HG02852 (cell line): ENCODE data around the gene SDF4.

Source experiments
- ATAC-seq: cut with Tn5 transposase; IDR thresholded peaks from one replicate; pipeline ENCODE4 v1.9.1; 2021; ENCODE audit warnings: mild to moderate bottlenecking, moderate library complexity; ENCODE audit not compliant: unreplicated experiment

The SDF4 gene

DNA sequence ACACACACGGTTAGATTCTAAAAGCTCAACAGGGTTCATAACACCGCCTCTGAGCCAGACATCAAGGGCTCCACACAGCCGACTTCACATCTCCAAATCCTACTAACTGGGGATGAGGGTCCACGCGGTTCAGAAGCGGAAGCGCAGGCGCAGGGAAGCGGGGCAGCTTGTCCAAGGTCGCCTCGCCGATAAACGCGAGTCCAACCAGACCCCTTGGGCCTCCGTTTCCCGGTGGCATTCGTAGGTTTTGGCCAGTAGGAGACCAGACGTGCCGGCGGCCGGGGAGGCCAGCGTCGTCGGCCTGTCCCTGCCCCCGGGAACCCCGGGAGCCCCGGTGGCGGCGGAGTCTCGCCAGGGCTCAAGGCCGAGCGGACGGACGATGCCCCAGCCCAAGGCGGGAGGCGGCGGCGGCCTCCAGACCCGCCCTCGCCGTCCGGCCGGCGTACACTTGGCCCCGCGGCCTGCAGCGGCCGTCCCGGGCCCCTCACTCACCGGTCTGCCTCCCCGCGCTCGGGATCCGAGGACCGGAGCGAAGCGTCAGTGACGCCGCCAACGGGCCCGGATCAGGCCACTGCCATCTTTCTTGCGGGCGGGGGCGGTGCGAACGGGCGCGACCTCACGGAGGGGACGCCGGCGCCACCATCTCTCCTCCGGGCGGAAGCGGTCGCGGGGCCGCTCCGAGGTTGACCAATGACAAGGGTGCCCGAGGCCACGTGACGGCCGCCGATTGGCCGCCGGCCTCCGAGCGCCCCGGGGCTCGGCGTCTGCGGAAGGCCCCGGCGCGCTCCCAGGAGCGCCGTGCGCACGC, at the start of gene SDF4:
TSS of gene SDF4 (minus strand) at position 602 of the 808 bp plus-strand sequence. CDS start 3,229 bp downstream, outside the sequence.
- peak; percentile 88 for ATAC-seq

GRCh38 chr1:1280782-1281481, 49.1 kb upstream of the SDF4 start:
- no peak for ATAC-seq

GRCh38 chr1:1279028-1279427, 47.2 kb upstream of the SDF4 start:
- no peak for ATAC-seq

DNA sequence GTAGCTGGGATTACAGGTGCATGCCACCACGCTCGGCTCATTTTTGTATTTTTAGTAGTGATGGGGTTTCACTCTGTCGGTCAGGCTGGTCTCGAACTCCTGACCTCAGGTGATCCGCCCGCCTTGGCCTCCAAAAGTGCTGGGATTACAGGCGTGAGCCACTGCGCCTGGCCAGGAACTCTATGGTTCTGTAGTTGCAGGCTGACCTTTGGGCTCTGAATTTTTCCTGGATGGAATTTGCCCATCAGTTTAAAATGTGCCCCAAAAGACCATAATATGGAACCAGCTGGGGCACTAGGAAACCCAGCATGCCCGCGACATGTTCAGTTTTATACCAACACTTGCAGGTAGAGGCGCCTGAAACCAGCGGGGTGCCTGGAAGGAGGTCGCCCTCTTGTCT, 46.8 kb upstream of the SDF4 start:
- ATAC-seq, result no peak

DNA sequence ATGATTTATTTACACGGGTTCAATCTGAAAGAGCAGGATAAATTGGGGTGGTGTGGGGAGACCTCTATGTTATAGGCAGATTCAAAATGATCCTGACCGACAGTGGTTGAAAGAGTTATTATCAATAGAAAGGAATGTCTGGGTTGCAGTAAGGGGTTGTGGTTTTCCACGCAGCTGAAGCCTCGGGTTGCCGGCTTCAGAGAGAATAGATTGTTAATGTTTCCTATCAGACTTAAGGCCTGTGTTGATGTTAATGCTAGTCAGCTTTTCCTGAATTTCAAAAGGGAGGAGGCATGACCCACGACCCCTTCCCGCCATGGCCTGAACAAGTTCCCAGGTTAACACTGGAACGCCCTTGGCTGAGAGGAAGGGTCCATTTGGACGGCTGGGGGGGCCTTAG, 44.0 kb upstream of the SDF4 start:
- no peak for ATAC-seq

GRCh38 chr1:1274931-1275431, 43.2 kb upstream of the SDF4 start:
- ATAC-seq, result no peak

DNA sequence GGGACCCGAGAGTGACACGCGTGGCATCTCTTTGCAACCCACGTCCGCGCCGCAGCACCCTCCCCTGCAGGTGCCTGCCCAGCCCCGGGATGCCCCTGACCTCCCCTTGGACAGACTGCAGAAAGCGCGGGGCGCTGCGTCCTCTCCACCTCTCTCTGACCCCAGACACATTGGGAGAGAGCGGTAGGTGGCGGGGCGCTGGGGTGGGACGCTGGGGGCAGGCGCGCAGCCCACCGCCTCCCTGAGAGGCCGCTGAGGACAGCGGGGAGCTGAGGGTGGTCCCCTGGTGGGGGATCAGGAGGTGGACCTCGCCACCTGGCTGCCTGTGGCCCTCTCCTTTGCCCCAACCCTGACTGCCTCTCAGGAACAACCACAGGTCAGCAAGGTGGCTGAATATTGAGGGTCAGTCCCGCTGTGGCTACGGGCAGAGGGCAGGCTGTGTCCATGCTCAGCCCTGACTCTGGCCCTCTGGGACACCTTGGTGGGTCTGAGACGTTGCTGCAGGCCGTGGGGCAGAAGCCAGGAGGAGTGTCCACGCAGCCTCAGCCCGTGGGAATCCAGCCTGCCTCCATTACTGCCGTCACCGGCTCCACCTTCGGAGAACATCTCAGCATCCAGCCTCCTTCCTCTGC, 42.6 kb upstream of the SDF4 start:
- ATAC-seq, result peak; percentile 16

DNA sequence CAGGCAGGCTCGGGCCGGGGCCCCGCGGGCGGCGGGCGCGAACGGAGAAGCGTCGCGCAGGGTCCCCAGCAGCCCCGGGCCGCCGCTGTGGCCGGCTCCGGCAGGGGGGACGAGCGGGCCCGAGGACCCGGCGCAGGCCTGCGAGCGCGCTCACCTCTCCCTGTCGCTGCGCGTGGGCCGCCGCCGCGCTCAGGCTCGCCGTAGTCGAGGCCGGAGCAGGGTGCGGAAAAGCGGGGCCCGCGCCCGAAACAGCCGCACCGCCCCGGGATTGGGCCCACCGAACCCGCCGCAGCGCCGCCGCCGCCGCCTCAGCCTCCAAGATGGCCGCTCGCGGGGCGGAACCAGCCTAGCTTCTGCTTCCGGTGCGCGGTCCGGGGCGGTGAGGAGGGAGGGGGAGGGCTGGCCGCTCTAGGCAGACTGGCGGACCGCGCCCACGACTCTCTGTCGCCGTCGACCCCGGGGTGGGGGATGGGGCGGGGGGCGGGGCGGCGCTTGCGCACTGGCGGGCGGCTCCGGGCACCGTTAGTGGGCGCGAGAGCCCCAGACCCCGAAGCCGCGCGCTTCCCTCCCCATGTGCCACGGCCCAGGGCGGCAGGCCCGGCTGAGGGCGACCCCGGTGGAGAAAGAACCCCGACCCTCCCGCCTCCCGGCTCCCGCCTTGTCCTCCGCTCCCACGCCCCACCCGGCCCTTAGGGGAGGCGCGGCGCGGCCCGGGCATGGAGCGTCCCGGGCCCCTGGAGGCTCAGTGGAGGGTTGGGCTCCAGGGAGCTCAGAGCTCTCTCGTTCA, 41.9 kb upstream of the SDF4 start, which contains the start of gene UBE2J2:
TSS of gene UBE2J2 (minus strand) at position 343 of the 787 bp plus-strand sequence. CDS start 5,862 bp downstream, outside the sequence.
- ATAC-seq, result peak; percentile 79

GRCh38 chr1:1273209-1273511, 41.4 kb upstream of the SDF4 start:
- peak; percentile 9 for ATAC-seq

DNA sequence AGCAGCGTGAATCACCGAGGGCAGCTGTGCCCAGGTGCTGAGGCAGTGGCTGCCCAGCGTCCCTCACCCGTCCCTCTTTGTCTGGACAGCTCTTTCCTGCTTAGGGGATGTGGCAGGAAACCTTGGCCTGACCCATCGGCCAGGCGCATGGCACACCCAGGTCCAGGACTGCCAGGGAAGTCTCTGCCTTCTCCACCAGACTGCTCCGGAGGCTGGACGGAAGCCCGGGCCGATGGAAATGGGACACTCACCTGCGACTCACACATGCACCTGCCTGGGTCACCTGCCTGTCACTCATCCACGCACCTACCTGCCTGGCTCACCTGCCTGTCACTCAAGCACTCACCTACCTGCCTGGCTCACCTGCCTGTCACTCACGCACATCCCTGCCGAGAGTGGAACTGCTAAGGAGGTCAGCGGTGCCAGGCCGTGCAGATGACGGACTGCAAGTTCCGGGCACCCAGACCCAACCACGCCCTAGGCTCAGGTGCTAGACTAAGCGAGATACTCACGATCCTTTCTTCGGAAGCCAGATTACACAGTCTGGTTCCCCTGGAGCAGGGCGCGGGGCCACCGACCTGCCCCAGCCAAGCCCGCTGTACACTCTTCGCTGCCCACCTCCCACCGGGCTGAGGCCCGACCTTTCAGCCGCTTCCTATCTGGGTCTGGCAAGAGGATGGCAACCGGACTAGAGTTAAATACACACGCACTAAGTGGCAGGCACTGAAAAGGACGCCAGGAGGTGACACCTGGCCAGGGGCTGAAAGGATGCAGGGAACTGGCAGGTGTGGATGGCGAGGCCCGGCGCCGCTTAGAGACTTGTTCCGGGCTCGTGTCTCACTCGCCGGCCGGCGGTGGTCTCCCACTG, 40.8 kb upstream of the SDF4 start:
- ATAC-seq, result no peak

DNA sequence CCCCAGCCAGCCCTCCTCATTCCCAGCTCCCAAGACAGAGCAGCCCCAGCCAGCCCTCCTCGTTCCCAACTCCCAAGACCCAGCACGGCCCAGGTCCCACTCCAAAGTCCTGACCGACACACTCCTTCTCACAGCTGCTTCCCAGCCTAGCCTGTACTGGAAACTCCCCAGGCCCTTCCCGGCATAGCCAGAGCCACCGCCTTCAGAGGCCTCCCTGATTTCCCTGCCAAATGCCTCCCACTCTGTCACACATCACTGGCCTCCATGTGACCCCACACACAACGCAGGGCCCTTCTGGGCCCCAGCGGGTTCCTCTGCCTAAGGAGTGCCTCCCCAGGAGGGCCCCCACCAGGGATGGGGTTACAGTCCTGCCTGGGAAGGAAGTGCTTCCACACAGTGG, 39.0 kb upstream of the SDF4 start:
- ATAC-seq, result no peak

DNA sequence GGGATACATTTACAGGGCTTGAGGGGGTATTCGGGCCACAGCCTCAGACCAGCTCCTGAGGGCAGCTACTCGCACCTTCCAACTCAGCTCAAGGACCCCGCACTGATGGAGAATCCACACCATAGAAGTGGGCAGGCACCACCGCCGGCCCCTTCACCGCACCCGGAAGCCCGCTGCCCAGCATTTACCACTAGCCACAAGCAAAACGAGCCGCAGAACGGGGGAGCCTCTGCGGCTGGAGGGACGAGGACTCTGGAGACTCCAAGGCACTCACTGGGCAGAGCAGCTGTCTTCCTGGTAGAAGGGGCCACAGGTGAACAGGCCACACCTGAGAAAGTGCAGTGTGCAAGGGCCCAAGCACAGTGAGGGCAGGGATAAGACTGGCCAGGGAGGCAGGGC, 36.5 kb upstream of the SDF4 start:
- no peak for ATAC-seq

- no peak for ATAC-seq
These were observed 35.9 kb upstream of the SDF4 start for GRCh38 chr1:1267488-1268283.

- ATAC-seq, result no peak
These were observed 33.1 kb upstream of the SDF4 start for GRCh38 chr1:1264868-1265272.

DNA sequence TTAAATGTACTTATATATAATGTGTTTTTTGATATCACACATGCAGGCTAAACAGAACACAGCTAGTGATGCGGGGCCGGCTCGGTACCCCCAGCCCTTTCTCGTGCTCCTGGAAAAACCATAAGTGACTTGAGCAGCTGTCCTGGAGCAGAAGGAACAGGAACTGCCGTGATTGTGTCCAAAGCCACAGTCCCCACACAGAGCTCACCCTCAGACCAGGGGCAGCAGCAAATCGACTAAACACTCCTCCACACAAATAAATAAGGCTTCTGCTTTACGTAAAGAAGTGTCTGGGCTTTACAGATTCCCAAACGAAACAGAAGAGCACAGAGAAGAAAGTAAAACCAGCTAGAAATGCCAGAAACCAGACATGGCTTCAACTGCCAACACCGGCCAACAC, 32.2 kb upstream of the SDF4 start:
- no peak for ATAC-seq

DNA sequence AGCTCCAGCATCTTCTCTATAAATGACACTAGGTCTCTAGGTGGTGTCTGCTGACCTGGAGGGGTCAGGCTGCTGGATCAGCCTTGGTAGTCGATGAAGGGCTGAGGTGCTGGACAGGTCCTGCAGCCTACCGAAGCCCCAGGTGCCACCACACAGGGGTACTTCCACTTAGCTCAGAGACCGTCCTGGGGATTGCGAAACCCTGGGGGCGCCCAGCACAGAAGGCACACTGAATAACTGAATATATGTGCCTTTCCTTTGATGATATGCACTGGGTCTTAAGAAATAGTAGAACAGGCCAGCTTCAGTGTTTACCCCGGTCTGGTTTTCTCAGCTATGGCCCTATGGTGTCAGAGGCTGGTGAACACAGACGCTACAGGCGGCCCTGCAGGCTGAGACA, 31.0 kb upstream of the SDF4 start:
- no peak for ATAC-seq

- no peak for ATAC-seq
These were observed 30.3 kb upstream of the SDF4 start for GRCh38 chr1:1262071-1262470.

DNA sequence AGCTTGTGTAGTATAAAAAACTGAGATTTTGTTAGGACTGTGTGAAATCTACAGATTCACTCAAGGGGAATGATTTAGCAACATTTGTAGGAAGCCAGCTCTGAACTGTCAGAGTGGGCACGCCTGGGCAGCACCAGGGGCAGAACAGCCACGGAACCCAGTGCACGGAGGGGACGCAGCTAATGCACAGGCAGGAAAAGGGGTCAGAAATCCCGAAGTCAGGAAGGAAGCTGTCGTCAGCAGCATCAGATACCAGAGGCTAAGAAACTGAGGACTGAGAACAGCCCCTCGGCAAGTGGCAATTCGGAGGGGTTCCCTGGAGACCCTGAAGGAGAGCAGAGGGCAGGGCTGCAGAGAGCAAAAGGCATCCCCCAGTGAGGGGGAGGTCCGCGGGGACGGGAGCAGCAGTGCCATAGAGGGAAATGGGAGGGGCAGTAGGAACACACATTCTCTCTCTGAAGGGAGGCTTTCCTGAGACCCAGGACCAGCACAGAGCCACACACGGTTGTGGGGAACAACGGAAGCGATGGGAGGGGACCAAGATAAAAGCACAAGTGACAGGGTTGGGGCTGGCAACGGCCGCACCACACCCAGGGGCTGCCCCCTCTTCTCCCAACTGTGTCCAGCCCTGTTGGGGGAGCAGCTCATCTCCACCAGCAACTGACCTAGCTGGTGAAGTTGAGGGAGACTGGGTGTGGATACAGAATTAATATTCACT, 29.2 kb upstream of the SDF4 start:
- no peak for ATAC-seq
